GM21526 (cell line): ENCODE results near the gene RPEL1.
"Not testable (repeated sequence)": the region's sequence is repeated elsewhere in the genome, so short reads cannot be mapped to it uniquely, and the experiment has no call there.

Source experiments
- ATAC-seq: cut with Tn5 transposase; IDR thresholded peaks from one replicate; pipeline ENCODE4 v1.9.1; 2021; ENCODE audit warnings: moderate library complexity; ENCODE audit not compliant: unreplicated experiment, low FRiP score

The RPEL1 gene

GRCh38 chr10:103232772-103233488 lies 12.8 kb upstream of the RPEL1 start:
- ATAC-seq, result no peak

- ATAC-seq, result no peak
Measured at GRCh38 chr10:103235775-103236174, 9.9 kb upstream of the RPEL1 start.

DNA sequence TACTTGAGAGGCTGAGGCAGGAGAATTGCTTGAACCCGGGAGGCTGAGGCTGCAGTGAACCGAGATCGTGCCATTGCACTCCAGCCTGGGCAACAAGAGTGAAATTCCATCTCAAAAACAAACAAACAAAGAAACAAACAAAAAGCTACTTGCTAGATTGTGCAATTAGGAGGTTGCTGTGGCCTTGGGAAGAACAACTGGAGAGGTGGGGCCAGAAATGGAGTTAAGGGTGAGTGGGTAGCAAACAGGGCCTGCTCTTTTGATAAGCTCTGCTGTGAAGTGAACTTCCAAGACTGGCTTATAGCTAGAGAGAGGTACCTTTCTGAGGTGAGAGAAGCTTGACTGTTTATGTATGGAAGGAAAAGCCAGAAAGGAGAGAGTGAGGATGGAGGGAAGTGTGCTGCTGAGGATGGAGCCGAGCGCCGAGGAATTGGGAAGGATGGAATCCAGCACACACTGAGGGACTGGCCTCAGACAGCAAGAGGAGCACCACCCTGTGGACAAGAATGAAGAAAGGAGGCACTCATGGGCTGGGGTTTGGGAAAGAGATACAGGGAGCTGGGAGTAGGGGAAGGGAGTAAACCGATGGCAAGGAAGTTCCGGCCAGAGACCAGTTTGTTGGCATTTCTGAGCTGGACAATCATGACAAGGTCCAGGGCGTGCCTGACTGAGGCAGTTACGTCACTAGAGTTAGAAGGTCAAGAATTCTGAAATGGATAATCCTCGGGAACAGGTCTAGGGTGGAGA lies 7.0 kb upstream of the RPEL1 start:
- ATAC-seq, result no peak

- ATAC-seq, result no peak
Measured at GRCh38 chr10:103241262-103242011, 4.2 kb upstream of the RPEL1 start.

DNA sequence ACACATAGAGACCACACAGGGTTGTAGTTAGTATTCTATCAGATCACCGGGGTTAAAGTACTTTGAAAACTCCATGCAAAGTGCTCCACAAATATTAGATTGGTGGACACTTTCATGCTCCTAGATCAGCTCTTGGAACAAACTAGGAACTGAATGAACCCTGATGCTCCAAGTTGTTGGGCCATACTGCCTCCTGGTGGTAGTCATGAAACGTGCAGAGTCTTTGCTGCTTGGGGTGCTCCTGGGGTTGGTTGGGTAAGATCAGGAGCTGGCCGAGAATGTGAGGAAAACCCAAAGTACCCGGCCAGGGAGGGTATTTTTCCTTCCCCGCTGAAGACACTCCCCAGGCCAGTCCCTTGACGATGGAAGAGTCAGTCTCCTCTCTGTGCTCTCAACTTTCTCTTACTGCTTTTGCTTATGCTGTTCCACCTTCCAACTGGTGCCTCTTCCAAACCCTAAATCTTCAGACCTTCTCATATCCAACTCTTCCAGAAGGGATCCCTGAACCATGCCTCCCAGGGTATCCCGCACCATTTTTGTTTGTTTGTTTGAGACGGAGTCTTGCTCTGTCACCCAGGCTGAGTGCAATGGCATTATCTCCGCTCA lies 918 bp upstream of the RPEL1 start:
- ATAC-seq, result no peak

GRCh38 chr10:103246324-103246723 lies 637 bp downstream of the RPEL1 start:
- ATAC-seq, result no peak

DNA sequence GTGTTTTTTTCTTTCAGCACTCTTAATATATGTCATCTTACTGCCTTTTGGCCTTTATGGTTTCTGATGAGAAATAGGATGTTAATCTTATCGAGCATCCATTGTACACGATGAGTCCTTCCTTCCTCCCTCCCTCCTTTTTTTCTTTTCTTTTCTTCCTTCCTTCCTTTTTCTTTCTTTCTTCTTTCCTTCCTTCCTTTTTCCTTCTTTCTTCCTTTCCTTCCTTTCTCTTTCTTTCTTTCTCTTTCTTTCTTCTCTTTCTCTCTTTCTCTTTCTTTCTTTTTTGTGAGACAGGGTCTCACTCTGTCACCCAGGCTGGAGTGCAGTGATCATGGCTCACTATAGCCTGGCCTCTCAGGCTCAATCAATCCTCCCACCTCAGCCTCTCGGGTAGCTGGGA lies 8.4 kb downstream of the RPEL1 start:
- ATAC-seq, result no peak

DNA sequence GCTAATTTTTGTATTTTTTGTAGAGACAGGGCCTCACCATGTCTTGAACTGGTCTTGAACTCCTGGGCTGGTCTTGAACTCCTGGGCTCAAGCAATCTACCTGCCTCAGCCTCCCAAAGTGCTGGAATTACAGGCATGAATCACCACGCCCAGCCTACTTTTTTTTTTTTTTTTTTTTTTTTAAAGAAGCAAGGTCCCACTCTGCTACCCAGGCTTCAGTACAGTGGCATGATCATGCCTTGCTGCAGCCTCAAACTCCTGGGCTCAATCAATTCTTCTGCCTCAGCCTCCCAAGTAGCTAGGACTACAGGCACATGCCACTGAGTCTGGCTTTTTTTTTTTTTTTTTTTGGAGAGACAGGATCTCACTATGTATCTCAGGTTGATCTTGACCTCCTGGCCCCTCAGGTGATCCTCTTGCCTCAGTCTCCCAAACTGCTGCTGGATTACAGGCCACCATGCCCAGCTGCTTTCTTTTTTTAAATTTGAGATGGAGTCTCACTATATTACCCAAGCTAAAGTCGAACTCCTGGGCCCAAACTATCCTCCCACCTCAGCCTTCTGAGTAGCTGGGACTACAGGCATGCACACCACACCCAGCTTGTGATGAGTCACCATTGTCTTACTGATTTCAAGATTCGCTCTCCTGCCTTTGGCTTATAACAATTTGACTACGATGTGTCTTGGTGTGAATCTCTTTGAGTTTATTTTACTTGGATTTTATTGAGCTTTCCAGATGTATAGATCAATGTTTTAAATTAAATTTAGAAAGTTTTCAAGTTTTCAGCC lies 9.0 kb downstream of the RPEL1 start:
- ATAC-seq, result no peak

- no peak for ATAC-seq
Measured at GRCh38 chr10:103256613-103257012, 10.9 kb downstream of the RPEL1 start.

DNA sequence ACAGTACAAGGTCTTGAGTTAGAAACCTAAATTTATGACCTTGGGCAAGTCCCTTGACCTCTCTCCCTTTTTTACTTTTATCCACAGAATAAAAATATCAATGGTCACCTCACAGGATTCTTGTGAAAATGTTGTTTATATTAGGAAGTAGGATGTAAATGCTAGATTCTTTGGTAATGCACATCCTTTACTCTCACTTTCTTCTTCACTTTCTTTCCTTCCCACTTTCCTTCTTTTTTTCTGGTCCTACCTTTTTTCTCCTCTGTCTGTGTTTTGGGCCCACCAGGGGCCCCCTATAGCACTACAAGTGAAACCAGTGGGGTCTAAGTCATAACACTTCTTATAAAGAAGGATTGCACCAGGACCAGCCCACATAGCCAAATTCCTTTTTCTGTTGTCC lies 12.1 kb downstream of the RPEL1 start:
- no peak for ATAC-seq

- not testable (repeated sequence) for ATAC-seq
Measured at GRCh38 chr10:103258928-103259327, 13.2 kb downstream of the RPEL1 start.

DNA sequence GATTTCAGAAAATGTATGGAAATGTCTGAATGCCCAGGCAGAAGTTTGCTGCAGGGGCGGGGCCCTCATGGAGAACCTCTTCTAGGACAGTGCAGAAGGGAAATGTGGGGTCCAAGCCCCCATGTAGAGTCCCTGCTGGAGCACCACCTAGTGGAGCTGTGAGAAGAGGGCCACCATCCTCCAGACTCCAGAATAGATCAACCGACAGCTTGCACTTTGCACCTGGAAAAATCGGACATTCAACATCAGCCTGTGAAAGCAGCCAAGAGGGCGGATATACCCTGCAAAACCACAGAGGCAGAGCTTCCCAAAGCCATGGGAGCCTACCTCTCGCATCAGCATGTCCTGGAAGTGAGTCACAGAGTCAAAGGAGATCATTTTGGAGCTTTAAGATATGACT lies 14.3 kb downstream of the RPEL1 start:
- no peak for ATAC-seq

GRCh38 chr10:103262229-103262628 lies 16.5 kb downstream of the RPEL1 start:
- no peak for ATAC-seq

DNA sequence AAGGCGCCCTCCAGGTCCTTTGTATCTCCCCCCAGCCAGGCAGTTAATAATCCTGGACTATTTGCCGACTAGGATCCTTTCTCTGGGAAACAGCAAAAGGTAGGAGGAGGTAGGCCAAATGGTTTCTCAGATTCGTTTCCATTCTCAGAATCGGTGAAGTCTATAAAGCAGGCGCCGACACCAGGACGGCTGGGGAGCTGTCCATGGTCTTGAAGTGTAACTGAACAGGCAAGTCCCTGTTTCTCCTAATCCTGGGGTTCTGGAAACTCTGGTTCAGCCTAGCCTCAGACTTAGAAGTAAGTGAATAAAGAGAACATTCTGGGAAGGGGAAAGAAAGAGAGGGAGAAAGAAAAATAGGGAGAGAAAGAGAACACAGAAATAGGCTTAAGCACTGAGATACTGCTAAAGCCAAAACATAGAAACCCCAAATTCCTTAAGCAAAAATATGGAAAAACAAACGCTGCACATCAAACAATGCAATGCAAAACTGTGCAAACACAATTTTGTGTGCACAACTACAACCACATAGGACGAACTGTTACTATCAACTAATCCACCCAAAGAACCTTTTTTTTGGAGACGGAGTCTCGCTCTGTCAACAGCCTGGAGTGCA lies 20.1 kb downstream of the RPEL1 start:
- no peak for ATAC-seq

DNA sequence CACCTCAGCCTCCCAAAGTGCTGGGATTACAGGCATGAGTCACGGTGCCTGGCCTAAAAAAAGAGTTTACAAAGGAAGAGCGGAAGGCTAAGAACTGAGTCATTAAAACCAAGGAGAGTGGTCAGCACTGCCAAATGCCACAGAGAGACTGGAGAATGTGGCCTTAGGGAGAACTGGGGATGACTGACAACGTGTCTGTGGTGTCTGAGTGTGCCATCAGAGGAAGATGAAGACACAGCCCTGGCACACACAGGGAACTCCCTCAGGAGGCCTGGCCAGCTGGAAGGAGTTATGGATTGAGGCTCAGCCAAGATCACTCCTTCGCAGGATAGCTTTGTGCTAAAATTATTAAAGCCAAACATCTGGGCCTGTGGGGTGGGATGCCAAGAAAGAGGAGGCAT lies 27.4 kb downstream of the RPEL1 start:
- no peak for ATAC-seq

GRCh38 chr10:103276251-103276895 lies 30.7 kb downstream of the RPEL1 start:
- ATAC-seq, result no peak

DNA sequence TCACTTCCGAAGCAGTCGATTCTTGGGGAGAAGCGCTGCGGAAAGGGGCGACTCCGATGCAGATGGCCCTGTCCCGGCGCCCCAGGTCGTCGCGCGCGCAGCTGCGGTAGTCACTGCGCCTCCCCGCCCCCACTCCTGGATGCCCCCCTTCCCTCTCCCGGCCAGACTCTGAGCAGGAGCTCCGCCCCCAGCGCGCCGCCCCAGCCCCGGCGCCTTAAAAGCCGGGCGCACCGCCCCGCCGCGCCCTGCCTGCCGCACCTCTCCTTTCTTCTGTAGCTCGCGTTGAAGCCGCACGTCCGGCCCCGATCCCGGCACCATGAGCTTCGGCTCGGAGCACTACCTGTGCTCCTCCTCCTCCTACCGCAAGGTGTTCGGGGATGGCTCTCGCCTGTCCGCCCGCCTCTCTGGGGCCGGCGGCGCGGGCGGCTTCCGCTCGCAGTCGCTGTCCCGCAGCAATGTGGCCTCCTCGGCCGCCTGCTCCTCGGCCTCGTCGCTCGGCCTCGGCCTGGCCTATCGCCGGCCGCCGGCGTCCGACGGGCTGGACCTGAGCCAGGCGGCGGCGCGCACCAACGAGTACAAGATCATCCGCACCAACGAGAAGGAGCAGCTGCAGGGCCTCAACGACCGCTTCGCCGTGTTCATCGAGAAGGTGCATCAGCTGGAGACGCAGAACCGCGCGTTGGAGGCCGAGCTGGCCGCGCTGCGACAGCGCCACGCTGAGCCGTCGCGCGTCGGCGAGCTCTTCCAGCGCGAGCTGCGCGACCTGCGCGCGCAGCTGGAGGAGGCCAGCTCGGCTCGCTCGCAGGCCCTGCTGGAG lies 31.4 kb downstream of the RPEL1 start, which contains the start of gene INA:
Gene INA (plus strand): TSS at position 243 of the 817 bp plus-strand sequence. CDS start 74 bp downstream, at position 317.
- ATAC-seq, result no peak
